Measurements from ENCODE around the gene BCO2.

The BCO2 gene

GRCh38 chr11:112249871-112250610 lies 74.7 kb downstream of the BCO2 start:
- no peak for DNase-seq (ENCODE audit: low read depth in 2 of 2)

- DNase-seq (ENCODE audit: low read depth in 2 of 2): no peak
Measured at GRCh38 chr11:112253605-112254242, 78.4 kb downstream of the BCO2 start.

- no peak for DNase-seq (ENCODE audit: low read depth in 2 of 2)
Measured at GRCh38 chr11:112255067-112255720, 79.9 kb downstream of the BCO2 start.

- no peak for DNase-seq (ENCODE audit: low read depth in 2 of 2)
Measured at GRCh38 chr11:112260490-112260889, 85.2 kb downstream of the BCO2 start, which contains the start of gene PLET1. Gene PLET1, minus strand, starts transcription at chr11:112260860. Its CDS starts 271 bp downstream, at chr11:112260589.

DNA sequence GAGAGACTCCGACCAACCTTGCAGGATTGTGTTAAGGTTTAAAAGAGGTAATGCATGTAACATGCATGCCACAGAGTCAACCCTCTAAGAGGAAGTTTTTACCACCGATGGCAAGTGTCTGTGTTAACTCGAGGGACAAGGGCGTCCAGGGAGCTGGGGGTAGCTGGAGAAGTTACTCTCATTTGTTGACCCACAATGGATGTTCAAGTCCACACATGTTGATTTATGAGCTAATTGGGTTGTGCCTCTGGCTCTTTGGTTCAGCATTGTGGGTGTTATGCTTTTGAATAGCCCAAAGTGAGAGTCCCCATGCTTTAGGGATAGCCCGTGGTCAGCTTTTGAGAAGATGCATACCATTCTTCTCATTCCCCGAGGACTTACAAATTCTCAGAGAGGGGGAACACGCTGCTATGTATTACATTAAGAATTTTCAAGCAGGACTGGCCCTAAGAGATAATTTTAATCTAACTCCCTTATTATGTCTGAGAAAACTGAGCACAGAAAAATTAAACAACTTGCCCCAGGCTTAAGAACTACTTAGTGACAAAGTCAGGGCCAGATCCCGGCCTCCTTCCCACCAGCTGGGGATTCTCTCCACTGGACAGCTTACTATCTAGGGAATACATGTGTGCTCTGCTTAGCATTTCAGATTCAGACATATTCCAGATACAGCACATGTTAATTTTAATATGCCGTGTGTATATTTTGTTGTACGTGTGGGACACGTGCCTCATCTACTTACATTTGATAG lies 90.5 kb downstream of the BCO2 start:
- DNase-seq (ENCODE audit: low read depth in 2 of 2): no peak

DNA sequence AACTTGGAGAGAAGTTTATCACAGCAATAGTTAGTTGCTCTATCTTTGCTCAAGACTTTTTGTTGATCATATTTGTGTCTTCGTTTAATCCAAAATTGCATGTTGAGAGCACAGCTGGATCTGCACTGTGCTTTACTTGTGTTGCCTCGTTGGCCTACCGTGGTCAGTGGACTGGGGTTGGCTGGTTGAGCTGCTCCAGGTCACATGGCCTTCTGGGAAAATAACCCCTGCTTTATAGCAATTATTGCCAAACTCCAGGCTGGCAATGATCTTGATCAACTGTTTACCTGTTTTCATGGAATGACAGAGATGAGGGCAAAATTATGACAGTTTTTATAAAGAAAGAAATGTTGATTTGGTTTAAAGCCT lies 91.1 kb downstream of the BCO2 start:
- DNase-seq (ENCODE audit: low read depth in 2 of 2): no peak

DNA sequence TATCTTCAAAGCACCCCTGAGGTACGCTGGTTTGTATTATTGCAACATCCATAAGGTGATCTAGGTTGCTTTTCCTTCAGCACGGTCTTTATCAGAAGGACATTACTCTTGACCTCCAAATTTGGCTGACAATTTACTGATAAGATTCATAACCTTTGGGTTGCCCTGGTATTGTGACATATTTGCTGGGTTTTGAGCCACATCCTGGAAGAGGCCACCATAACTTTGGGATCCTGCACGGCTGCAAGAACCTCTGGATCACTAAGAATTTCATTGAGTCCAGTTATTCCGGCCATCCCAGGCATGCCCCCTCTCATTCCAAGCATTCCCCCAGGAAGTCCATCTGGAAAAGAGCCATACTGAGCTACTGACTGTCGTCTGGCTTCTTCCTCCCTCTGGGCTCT lies 91.9 kb downstream of the BCO2 start:
- no peak for DNase-seq (ENCODE audit: low read depth in 2 of 2)

- no peak for DNase-seq (ENCODE audit: low read depth in 2 of 2)
Measured at GRCh38 chr11:112268406-112268805, 93.1 kb downstream of the BCO2 start.

Data from stimulated activated CD4-positive, alpha-beta T cell treated with anti-CD3 and anti-CD28 coated beads, Interleukin-4, amount 100 ng/mL, for 48 hours (primary cell).